Natural killer cell (primary cell): ENCODE data around the gene LIMK2. TPM values are rescaled to one million over a fixed set of nuclear protein-coding genes. Genes with fewer than 3 reads are reported as not detected.
"Not testable (repeated sequence)": the region's sequence is repeated elsewhere in the genome, so short reads cannot be mapped to it uniquely, and the experiment has no call there.

ENCODE experiments used
- ATAC-seq, 3 donors: fragments of 150-1000 bp in 2 of 3; fragments of 200-7000 bp in 1 of 3; cut with Tn5 transposase; 1 replicate in 1 of 3; 2 replicates in 2 of 3; pipeline ENCODE4 v1.10.0; 2021; ENCODE audit warnings: mild to moderate bottlenecking in 2 of 3, moderate library complexity in 2 of 3
- DNase-seq, 2 donors: peaks; one replicate each; pipeline versions ENCODE4 v3.0.0 to v3.0.0-alpha.2; 2013 to 2021; ENCODE audit warnings: mixed read lengths in 1 of 2
- H3K27ac ChIP-seq: one replicate; pipeline ENCODE4 v1.5.1; 2013; ENCODE audit warnings: mild to moderate bottlenecking, low read length
- H3K27me3 ChIP-seq: one replicate; pipeline ENCODE4 v1.6.1; 2013; ENCODE audit warnings: low read length; ENCODE audit not compliant: control insufficient read depth, insufficient read depth
- H3K36me3 ChIP-seq: one replicate; pipeline ENCODE4 v1.6.1; 2013; ENCODE audit warnings: low read length; ENCODE audit not compliant: control insufficient read depth, insufficient read depth
- H3K4me1 ChIP-seq: one replicate; pipeline ENCODE4 v1.6.1; 2013; ENCODE audit warnings: low read length; ENCODE audit not compliant: control insufficient read depth, insufficient read depth
- H3K4me3 ChIP-seq: one replicate; pipeline ENCODE4 v1.5.1; 2013; ENCODE audit warnings: low read length
- H3K9me3 ChIP-seq: one replicate; pipeline ENCODE4 v1.6.1; 2013; ENCODE audit warnings: low read length; ENCODE audit not compliant: control insufficient read depth, insufficient read depth
- H3K27ac Mint-ChIP-seq, 2 donors: one replicate each; pipeline ENCODE4 v1.8.0; 2022; ENCODE audit warnings: mild to moderate bottlenecking in 2 of 2, mixed read lengths in 2 of 2, moderate library complexity in 1 of 2
- H3K27me3 Mint-ChIP-seq, 2 donors: one replicate each; pipeline ENCODE4 v1.8.0; 2022; ENCODE audit warnings: low read depth in 2 of 2, mixed read lengths in 2 of 2
- H3K36me3 Mint-ChIP-seq: one replicate; pipeline ENCODE4 v1.8.0; 2022; ENCODE audit warnings: mixed read lengths
- H3K4me1 Mint-ChIP-seq, 2 donors: one replicate each; pipeline ENCODE4 v1.8.0; 2022; ENCODE audit warnings: mixed read lengths in 2 of 2
- H3K4me3 Mint-ChIP-seq: one replicate; pipeline ENCODE4 v1.8.0; 2022; ENCODE audit warnings: mild to moderate bottlenecking, moderate library complexity, mixed read lengths
- H3K9me3 Mint-ChIP-seq, 2 donors: one replicate each; pipeline ENCODE4 v1.8.0; 2022; ENCODE audit warnings: mixed read lengths in 2 of 2
- CTCF ChIP-seq: fragments of 200-600 bp; IDR thresholded peaks from one replicate; pipeline ENCODE4 v1.8.0; 2022; ENCODE audit warnings: antibody characterized with exemption
- WGBS: methylation state at CpG from one replicate; pipeline ENCODE4 v1.1.7; 2013; ENCODE audit warnings: missing lambda C conversion rate; ENCODE audit not compliant: insufficient coverage; 5-methylcytosine and 5-hydroxymethylcytosine counted together
- intact Hi-C: fragments of 100-400 bp; cut with micrococcal nuclease; formaldehyde crosslinking; loops from one replicate; pipeline ENCODE4 v1.14.2; 2022
- total RNA-seq, 4 donors: library from RNA; stranded (reverse); fragments of 120-200 nt in 1 of 4; gene quantifications; one replicate each; pipeline versions ENCODE4 v1.2.3 to v1.2.4, GENCODE V29; 2013 to 2022

Gene LIMK2
- total RNA-seq, 3 donors from 2014 or later (not counting 1 experiment from before 2014, with no cell fraction given), result 17.2 to 28.6 (median 19.1) TPM

- Mint-ChIP-seq H3K4me3 (no peak overlapping the region), H3K36me3 (no peaks in the 10 kb centered on the region), H3K27ac (no peak overlapping the region), H3K4me1 (peaks cover 19 to 21% of the 10 kb centered on the region in 2 donors), H3K27me3 (no peaks in the 10 kb centered on the region), H3K9me3 (no peaks in the 10 kb centered on the region)
- ATAC-seq (no peak), DNase-seq (no peak)
- WGBS, result 100% methylated on average over 1 of the region's 4 CpGs
- Histone ChIP-seq H3K4me1 (no peaks in the 10 kb centered on the region), H3K27me3 (no peaks in the 10 kb centered on the region), H3K9me3 (no peaks in the 10 kb centered on the region), H3K4me3 (no peak overlapping the region), H3K27ac (no peak overlapping the region), H3K36me3 (no peaks in the 10 kb centered on the region)
- no peak for TF ChIP-seq CTCF
- intact Hi-C loops, result no loop called here
Observed at GRCh38 chr22:31221084-31221483, 9.0 kb downstream of the LIMK2 start.

GRCh38 chr22:31222736-31223135 lies 10.6 kb downstream of the LIMK2 start:
- DNase-seq (no peak), ATAC-seq (no peak)
- Histone ChIP-seq H3K27ac (no peak overlapping the region), H3K4me1 (no peaks in the 10 kb centered on the region), H3K9me3 (no peaks in the 10 kb centered on the region), H3K36me3 (peaks cover 3% of the 10 kb centered on the region), H3K27me3 (no peaks in the 10 kb centered on the region), H3K4me3 (no peak overlapping the region)
- Mint-ChIP-seq H3K9me3 (no peaks in the 10 kb centered on the region), H3K36me3 (no peaks in the 10 kb centered on the region), H3K4me1 (peaks cover 16% of the 10 kb centered on the region in 2 donors), H3K4me3 (no peak overlapping the region), H3K27ac (peak overlapping the region; percentile 21 to 65), H3K27me3 (no peaks in the 10 kb centered on the region)
- no peak for TF ChIP-seq CTCF
- WGBS, result 96% methylated on average over 5 of the region's 5 CpGs
- intact Hi-C loops, result no loop called here

- DNase-seq (no peak), ATAC-seq (no peak)
- H3K9me3 ChIP-seq, result no peaks in the 10 kb centered on the region
- peaks cover 3% of the 10 kb centered on the region for H3K36me3 ChIP-seq
- H3K4me1 ChIP-seq, result no peaks in the 10 kb centered on the region
- no peak overlapping the region for H3K4me3 Mint-ChIP-seq
- WGBS, result 88% methylated on average over 3 of the region's 3 CpGs
- no peak for TF ChIP-seq CTCF
- H3K27me3 Mint-ChIP-seq, result no peaks in the 10 kb centered on the region
- no peaks in the 10 kb centered on the region for H3K36me3 Mint-ChIP-seq
- H3K9me3 Mint-ChIP-seq, result no peaks in the 10 kb centered on the region
- intact Hi-C loops, result no loop called here
- no peak overlapping the region for H3K27ac Mint-ChIP-seq
- H3K4me1 Mint-ChIP-seq, result peaks cover 12 to 13% of the 10 kb centered on the region in 2 donors
- H3K27ac ChIP-seq, result no peak overlapping the region
- H3K4me3 ChIP-seq, result no peak overlapping the region
- no peaks in the 10 kb centered on the region for H3K27me3 ChIP-seq
Observed at GRCh38 chr22:31223786-31224191, 11.7 kb downstream of the LIMK2 start.

GRCh38 chr22:31224691-31225090 lies 12.6 kb downstream of the LIMK2 start:
- ATAC-seq, H3K27me3 ChIP-seq, intact Hi-C loops, H3K9me3 Mint-ChIP-seq, H3K9me3 ChIP-seq, H3K36me3 Mint-ChIP-seq, H3K4me3 Mint-ChIP-seq, H3K4me1 ChIP-seq, DNase-seq, H3K36me3 ChIP-seq, H3K27ac ChIP-seq, H3K4me3 ChIP-seq, H3K27me3 Mint-ChIP-seq: not testable (repeated sequence)
- 100% methylated on average over 4 of the region's 4 CpGs for WGBS
- H3K27ac Mint-ChIP-seq, result peak overlapping the region in 1 of 2 donors; percentile 39
- H3K4me1 Mint-ChIP-seq, result peaks cover 16% of the 10 kb centered on the region in 2 donors
